HG03196 (cell line): ENCODE measurements around the gene CEBPE.

Experiments used
- ATAC-seq: cut with Tn5 transposase; IDR thresholded peaks from one replicate; pipeline ENCODE4 v1.9.1; 2021; ENCODE audit not compliant: unreplicated experiment

Gene CEBPE

GRCh38 chr14:23118506-23119362 is at the start of gene CEBPE:
TSS of gene CEBPE (minus strand) at chr14:23119255. CDS start at chr14:23119091, 164 bp downstream.
- no peak for ATAC-seq

GRCh38 chr14:23168246-23168645 is 49.2 kb upstream of the CEBPE start:
- ATAC-seq: no peak

- ATAC-seq: no peak
Observed at GRCh38 chr14:23167116-23167847, 48.2 kb upstream of the CEBPE start.

- ATAC-seq: no peak
Observed at GRCh38 chr14:23164949-23165348, 45.9 kb upstream of the CEBPE start.

- ATAC-seq: no peak
Observed at GRCh38 chr14:23164250-23164649, 45.2 kb upstream of the CEBPE start.

- ATAC-seq: no peak
Observed at GRCh38 chr14:23163830-23164229, 44.8 kb upstream of the CEBPE start.

- no peak for ATAC-seq
Observed at GRCh38 chr14:23162800-23163199, 43.7 kb upstream of the CEBPE start.

- ATAC-seq: no peak
Observed at GRCh38 chr14:23162005-23162404, 43.0 kb upstream of the CEBPE start.

GRCh38 chr14:23160924-23161522 is 42.0 kb upstream of the CEBPE start:
- no peak for ATAC-seq

GRCh38 chr14:23159532-23159931 is 40.5 kb upstream of the CEBPE start:
- ATAC-seq: no peak

GRCh38 chr14:23158779-23159178 is 39.7 kb upstream of the CEBPE start:
- ATAC-seq: no peak

- no peak for ATAC-seq
Observed at GRCh38 chr14:23154964-23155587, 36.0 kb upstream of the CEBPE start.

GRCh38 chr14:23153851-23154796 is 35.1 kb upstream of the CEBPE start:
- ATAC-seq: no peak

- ATAC-seq: no peak
Observed at GRCh38 chr14:23151342-23151741, 32.3 kb upstream of the CEBPE start.

GRCh38 chr14:23149745-23150144 is 30.7 kb upstream of the CEBPE start:
- ATAC-seq: no peak

- ATAC-seq: no peak
Observed at GRCh38 chr14:23148591-23149249, 29.7 kb upstream of the CEBPE start.

- ATAC-seq: no peak
Observed at GRCh38 chr14:23147676-23148075, 28.6 kb upstream of the CEBPE start.

- no peak for ATAC-seq
Observed at GRCh38 chr14:23146980-23147379, 27.9 kb upstream of the CEBPE start.

GRCh38 chr14:23146351-23146910 is 27.4 kb upstream of the CEBPE start:
- ATAC-seq: no peak
